HG02840 (cell line): Measurements from ENCODE around the gene AK1.
"Not testable (repeated sequence)": the region's sequence is repeated elsewhere in the genome, so short reads cannot be mapped to it uniquely, and the experiment has no call there.

Experiments
- ATAC-seq: cut with Tn5 transposase; IDR thresholded peaks from one replicate; pipeline ENCODE4 v1.9.1; 2021; ENCODE audit warnings: mild to moderate bottlenecking, moderate library complexity, moderate number of reproducible peaks; ENCODE audit not compliant: unreplicated experiment, low FRiP score

AK1 gene

DNA sequence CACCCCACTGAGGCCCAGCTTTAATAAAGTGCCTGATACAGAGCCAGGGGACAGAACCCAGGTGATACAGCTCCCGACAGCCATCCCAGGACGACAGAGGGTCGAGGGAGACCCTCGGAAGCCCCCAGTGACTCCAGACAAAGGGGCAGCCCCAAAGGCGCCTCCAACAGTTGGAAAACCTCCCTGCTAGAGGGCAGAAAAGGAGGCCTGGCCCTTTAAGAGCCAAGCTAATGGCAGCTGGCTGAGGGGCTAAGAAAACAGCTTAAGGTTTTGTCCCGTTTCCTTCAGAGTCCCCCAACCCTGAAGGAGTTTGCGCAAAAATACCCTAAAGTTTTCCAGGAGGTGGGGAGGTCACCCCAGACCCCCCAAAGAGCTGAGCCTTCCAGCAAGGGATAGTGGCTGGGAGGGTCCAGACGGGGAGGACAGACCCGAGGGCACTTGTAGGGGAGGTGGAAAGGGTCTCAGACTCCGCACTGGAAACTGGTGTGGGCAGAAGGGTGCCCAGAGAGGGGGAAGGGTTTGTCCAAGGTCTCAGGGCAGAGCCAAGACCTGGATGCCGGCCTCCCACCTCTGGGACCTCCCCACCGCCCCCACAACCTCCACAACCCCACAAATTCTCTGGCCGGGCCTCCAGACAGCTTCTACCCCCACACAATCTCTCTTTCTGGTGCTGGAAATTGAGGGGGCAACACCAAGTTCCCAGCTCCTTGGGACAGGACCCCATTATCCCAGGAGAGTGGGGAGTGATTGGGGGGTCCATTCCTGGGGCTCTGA lies 8.2 kb upstream of the AK1 start:
- ATAC-seq = no peak

DNA sequence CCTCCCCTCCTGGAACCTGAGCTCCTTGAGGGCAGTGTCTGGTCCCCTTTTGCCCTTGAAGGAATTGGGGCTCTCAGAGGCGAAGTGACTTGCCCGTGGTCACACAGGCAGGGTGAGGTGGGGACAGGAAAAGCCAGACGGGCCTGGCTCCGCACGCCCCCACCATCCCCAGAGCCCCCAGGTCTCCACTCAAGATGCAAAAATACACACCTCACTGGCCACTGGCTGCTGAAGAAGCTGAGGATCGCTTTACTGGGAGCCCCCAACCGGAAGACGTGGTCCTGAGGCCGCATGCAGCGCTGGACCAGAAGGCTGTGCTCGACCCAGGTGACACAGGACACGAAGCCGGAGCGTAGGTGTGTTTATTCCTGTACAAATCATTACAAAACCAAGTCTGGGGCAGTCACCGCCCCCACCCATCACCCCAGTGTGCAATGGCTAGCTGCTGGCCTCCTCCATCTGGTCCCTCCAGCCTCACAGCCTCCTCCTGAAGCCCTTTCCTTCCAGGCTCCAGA lies 7.6 kb upstream of the AK1 start:
- ATAC-seq = no peak

DNA sequence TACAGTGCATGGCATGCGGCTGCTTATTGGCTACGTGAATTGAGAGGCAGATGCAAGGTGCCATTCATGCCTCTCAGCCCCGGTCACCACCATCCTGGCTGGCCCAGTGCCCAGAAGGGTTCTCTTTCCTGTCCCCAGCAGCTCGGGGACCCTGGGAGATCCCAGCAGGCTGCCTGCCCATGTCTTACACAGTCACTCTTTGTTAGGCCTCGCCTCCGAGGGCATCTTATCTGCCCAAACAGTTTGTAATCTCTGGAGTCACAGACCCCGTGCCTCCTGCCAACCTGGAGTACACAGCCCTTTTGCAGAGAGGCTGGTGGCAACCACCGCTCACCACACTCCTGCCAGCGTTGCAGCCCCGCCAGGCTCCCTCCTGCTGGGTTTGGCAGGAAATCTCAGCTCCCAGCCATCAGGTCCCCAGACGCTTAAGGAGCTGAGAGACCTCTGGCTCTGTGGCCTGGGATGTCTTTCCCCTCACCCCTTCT lies 7.0 kb upstream of the AK1 start:
- no peak for ATAC-seq

DNA sequence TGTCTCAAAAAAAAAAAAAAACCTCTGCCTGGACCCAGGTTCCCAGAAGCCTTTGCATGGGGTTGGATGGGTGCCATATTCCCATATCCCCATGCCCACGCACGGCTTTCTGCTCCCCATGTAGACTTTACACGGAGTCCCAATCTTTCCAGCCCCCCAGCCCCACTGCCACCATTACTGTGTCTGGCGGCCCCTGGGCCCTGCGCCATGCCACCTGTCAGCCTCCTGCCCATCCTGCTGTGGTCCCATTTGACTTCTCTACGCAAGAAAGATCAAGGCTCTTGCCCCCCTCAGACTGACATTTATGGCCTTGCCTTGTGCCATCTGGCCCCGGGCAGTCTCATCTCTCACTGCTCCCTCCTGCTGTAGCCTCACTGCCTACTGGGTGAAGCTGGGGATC lies 6.5 kb upstream of the AK1 start:
- ATAC-seq = no peak

DNA sequence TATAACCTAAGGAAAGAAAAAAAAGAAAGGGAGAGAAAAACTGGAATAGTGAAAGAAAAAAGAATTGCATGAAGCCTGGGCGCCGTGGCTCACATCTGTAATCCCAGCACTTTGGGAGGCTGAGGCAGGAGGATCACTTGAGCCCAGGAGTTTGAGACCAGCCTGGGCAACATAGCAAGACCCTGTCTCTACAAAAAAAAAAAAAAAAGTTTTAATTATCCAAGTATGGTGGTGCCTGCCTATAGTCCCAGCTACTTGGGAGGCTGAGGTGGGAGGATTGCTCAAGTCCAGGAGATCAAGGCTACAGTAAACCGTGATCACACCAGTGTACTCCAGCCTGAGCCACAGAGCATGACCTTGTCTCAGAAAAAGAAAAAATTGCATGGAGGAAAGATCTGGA lies 4.2 kb upstream of the AK1 start:
- ATAC-seq = not testable (repeated sequence)

DNA sequence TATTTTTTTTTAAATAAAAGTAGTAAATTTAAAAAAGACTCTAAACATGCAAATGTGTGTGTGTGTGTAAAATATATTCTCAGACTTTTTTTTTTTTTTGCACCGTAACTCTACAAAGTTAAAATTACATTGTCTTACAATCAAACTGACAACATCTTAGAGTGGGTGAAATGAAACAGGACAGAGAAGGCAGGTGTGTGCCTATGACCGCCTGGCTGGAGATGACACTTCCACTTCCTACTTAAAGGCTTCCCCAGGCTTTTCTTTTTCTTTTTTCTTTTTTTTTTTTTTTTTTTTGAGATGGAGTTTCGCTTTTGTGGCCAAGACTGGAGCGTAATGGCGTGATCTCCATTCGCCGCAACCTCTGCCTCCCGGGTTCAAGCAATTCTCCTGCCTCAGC lies 2.7 kb upstream of the AK1 start:
- no peak for ATAC-seq

DNA sequence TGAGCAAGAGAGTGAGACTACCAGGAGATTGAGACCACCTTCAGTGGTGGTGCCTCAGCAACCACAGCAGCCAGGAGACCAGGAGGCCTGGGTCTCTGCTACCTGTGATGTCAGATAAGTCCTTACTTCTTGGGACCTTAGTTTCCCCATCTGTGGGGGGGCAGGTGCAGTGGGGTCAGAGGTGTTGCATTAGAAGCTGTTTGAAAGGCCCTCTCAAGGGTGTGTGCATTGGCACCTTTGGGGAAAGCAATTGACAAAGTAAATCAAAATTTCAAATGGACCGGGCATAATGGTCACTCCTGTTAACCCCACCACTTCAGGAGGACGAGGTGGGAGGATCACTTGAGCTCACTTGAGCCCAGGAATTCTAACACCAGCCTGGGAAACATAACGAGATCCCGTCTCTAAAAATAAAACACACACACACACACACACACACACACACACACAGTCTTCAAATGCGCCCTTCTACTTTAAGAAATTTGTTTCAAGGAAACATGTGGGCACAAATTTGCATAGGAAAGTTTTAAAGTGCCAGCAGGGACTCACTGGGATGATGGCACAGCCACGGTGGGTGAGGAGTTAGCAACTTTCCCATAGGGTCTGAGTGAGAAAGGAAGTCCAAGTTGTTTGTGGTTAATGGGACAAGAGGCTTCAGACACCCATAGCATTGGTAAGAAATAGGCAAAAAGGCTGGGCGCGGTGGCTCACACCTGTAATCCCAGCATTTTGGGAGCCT lies 1.3 kb upstream of the AK1 start:
- ATAC-seq = no peak

DNA sequence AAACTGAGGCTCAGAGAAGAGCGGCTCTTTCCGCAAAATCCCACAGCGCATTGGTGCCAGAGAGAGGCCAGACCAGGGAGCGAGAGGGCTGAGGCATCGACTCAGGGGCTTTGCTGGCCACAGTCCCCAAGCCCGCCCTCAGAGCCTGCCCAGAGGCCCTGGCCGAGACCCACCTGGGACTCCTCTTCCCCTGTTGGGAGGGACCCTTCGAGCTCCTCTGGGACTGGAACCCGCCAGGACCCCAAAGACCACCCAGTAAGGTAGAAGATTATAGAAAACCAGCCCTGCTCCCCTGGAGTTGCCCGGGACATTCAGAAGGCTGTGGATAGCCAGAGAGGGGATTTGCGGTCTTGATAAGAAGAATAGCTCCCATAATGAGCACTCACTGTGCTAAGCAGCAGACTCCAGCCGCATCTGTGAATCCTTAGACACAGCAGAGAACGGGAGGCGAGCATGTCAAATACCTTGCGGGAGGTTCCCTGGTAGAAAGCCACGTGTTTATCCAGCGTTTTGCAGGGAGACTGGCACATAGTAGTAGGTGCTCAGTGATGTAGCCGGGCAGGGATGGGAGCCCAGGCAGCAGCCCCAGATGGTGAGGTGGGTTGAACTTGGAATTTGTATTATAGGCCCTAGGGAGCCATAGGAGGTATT lies 651 bp upstream of the AK1 start:
- ATAC-seq = no peak

DNA sequence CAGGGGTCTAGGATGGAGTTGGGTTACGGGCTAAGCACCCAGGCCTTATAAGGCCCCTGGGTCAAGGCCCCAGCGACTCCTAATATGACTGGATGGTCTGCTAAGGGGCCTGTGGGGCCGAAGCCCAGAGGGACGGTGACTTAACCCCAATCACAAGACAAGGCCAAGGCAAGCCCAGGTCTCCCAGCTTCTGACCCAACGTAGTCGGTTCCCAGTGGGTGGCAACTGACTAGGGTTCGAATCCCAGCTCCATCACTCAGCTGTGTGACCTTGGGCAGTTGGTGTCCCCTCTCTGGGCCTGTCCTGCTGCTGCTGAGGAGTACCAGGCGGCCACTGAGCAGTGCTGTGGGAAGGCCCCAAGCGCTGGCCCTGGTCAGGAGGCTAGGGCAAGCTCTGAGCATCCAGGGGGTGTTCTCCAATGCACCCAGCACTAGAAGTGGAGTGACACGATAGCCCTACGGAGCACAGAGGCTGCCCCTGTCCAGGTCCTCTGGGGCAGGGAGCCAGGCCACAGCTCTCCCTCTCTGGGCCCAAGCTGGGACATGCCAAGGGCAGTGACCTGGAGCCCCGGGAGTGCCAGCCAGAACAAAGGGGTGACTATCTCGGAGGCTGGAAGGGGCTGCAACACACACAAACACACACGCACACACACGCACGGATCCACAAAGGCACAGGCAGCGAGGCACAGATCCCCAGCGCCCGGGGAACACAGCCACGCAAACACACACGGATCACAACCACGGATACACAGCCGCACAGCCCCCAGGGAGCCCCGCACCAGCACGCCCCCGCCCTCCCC lies 512 bp downstream of the AK1 start:
- no peak for ATAC-seq

DNA sequence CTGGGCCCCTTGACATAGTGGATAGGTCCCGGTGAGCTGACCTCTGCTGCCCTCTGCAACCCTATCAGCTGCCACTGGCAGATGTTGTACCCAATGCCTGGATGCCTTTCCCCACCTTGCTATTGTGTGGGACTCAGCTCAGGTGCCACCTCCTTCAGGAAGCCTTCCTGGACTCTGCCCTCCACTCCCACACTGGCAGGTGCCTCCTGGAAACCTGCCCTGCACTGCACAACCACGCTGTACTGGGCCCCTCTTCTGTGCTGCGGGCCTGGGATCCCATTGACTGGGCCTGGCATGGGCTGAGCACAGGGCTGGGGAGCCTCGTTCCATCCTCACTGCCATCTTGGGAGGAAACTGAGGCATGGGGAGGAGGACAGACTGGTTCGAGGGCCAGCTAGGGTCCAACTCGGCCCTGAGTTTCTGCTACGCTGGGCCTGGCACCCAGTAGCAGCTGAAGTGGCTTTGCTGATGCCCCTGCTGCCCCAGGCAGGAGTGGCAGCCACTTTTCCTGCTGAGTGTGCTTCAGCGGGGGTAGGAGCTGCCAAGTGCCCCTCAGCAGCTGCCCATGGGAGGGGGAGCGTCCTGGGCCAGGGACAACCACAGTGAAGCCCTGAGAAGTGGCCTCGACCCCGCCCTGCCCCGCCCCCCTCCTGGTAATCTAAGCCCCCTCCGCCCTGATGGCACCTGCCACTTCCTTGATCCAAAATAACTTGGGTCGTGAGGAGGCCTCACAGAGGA lies 1.3 kb downstream of the AK1 start:
- ATAC-seq = no peak

DNA sequence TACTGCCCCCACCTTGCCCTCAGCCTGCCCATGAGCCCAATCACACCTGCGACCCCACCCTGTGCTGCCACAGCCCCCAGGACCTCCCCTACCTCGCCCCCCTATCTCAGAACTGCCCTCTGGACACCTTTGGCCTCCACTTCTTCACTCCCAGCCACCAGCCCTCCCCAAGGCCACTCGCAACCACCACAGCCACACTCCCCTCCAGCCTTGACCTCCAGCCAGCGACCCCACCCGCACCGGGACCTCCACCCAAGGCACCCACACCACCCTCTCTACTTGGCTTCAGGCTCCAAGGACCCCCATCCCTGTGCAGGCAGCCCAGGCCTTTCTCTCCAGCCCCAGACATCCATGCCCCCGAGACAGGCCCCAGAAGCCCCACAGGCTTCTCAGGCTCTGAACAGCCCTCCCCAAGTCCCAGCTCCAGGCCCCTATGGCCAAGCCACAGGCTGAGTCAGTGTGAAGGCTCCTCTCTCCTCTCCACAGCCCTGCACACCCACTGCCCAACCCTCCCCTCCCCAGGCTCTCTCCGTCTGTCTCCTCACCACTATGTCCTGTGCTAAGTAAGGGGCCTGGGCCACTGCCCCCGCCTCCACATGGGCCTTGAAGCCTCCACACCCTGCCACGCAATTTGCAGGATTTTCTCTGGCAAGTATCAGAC lies 2.0 kb downstream of the AK1 start:
- no peak for ATAC-seq

DNA sequence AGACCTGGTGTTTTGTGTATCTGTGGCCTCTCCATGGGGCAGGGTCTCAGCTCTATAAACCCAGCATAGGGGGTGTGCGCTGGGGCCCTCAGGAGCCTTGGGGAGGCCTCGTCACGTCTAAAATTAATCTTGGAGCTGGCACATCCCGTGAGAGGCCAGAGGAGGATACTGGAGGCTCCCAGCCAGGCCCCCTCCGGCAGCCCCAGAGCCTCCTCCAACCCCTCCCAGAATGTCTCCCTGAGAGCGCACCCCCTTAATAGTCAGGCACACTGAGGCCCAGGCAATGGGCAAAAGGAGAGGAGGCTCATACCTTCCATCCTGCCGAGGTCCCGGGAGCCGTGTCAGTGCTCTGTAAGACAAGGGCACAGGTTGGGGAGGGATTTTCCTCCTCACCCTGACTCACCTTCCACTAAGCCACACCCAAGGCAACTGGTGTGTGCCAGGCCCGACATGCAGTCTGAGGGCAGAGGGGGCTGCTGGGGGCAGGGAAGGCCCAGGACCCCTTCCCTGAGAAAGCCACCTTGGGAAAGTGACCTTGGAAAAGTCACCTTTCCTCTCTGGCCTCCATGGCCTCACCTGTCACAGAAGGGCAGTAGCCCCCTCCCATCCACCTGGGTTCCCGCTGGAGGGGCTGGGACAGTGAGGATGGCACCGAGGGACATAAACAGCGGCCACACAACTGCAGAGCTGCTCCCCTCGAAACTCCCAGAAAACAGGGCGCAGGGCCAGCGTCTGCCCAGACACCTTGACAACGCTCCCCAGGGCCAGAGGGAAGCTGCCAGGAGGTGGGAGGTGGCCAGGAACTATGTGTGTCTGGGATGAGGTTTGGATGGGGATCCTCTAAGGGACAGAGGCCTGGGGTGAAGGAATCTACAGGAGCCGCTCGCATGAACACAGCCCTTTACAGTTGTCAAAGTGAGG lies 2.9 kb downstream of the AK1 start:
- no peak for ATAC-seq

DNA sequence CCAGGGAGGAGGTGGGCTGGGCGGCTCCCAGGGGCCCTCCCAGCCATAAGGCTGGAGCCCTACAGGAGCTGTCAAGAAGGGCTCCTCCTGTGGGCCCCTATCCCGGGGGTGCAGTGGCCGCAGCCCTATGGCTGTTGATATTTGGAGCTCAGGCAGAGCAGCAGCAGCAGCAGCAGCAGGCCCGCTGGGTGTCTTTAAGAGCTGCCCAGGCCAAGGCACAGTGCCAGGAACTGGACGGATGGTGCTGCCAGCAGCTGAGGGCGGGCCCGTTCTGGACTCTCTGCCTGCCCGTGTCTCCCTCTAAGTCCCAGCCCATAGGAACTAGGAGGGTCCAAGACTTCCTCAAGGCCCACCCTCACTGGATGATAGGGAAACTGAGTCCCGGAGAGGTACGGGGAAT lies 3.6 kb downstream of the AK1 start:
- no peak for ATAC-seq

DNA sequence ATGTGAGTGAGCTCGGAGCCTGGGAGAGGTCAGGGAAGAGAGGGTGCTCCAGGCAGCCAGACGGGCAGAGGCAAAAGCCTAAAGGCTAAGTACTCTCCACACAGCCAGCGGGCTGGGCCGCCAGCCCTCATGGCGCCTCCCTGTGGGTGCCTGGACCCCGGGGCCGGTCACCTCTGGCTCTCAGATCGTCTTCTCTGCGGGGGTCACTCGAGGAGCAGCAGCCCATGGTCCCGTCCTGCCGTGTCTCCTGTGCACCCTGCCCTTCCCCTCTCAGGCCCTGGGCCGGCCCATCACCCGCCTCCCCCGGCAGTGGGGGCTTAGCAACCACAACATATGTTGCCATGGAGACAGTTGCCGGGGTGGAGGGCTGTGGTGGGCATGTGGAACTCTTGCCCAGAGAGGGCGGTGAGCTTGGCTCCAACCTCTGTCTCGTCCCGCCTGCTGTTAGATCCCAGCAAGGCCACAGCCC lies 4.2 kb downstream of the AK1 start:
- ATAC-seq = no peak

DNA sequence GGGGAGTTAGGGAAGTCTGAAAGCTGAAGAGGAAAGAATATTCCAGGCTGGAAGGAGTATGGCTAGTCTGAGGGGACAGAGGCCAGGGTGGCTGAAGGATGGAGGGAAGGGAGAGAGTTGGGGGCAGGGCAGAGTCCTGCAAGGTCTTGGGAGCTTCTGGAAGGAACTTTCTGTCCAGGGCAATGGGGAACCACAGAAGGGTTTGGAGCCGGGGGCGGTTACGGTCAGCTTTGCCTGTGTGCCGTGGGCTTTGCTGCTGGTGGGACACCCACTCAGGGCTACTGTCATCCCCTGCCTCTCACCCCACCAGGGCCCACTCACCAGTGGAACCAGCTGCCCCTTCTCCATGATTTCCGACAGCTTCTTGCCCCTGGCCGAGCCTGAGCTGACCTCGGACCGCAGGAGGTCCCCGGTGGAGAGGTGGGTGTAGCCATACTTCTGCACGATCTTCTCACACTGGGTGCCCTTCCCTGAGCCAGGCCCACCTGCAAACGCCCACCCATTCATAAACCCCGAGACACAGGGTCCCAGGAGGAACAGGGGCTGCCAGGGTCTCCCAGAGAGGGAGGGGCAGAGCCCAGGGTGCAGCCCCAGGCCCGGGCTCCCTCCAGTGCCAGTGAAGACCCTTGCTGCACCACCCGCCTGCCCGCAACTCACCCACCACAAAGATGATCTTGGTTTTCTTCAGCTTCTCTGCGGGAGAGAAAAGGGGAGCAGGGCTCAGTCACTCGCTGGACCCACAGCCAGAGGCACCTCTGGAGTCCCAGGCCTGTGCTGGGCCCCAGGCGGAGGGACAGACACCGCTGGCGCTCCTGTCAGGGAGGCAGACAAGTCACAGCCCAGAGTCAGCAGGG lies 4.9 kb downstream of the AK1 start:
- no peak for ATAC-seq

DNA sequence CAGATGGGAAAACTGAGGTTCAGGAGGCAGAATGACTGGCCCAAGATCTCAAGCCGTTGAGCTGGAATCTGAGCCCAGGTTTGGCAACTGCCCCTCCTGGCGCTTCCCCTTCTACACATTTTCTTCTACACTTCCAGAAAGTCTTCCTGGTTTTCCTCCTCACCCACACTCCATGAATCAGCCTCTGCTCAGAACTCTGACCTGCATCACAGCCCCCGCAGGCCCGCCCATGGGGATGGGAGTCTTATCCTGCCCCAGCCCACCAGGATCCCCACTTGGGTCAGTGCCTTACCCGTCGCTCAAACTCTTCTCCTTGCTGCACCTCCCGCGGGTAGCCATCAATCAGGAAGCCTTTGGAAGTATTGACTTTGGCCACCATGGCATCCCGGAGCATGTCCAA lies 5.9 kb downstream of the AK1 start:
- no peak for ATAC-seq

DNA sequence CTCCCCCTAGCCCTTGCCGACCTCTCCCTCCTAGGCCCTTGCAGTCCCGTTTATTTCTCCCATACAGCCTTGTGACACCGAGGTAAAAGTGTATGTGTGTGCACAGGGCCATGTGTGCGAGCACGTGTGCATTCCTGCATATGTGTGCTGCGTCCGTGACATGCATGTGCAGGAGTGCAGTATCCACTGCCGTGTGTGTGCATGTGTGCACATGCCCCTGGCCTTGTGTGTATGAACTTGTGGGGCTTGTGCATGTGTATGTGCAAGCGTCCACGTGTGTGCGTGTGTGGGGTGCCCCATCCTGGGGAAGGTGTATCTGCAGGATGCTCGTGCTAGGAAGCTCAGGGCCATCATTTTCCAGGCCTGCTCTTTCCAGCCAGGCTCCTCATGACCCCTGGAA lies 6.6 kb downstream of the AK1 start:
- ATAC-seq = no peak
